D721Med (cell line): ENCODE data around the gene KMT2E.

Source experiments
- DNase-seq: peaks from one replicate; pipeline ENCODE4 v3.0.0; 2011; ENCODE audit warnings: low spot score; ENCODE audit not compliant: insufficient read length
- FAIRE-seq: peaks from 2 replicates; lab custom pipeline; 2011; peaks lifted over from hg19 to GRCh38; lab: Jason Lieb, UNC
- CTCF ChIP-seq: IDR thresholded peaks from 2 replicates; pipeline ENCODE4 v1.5.1; 2012; ENCODE audit warnings: mild to moderate bottlenecking, control low read depth; ENCODE audit not compliant: insufficient read depth; ENCODE audit errors: missing control alignments

The KMT2E gene

GRCh38 chr7:105101864-105102263 lies 87.9 kb downstream of the KMT2E start:
- no peak for DNase-seq
- no peak for FAIRE-seq
- TF ChIP-seq CTCF = no peak

- DNase-seq (no peak), FAIRE-seq (no peak)
- TF ChIP-seq CTCF = no peak
Measured at GRCh38 chr7:105102557-105103352, 88.8 kb downstream of the KMT2E start.

- FAIRE-seq (no peak), DNase-seq (no peak)
- no peak for TF ChIP-seq CTCF
Measured at GRCh38 chr7:105105579-105105978, 91.6 kb downstream of the KMT2E start.

DNA sequence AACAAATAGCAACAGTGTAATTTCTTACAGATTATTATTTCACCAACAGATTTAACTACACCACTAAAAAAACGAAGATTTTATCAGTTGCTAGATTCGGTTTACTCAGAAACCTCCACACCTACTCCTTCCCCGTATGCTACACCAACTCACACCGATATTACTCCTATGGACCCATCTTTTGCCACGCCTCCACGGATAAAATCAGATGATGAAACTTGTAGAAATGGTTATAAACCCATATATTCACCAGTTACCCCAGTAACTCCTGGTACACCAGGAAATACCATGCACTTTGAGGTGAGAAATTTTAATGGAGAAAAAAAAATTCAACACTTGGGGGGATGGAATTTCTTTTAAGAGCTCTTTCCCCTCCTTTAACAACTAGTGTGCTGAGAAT lies 92.5 kb downstream of the KMT2E start:
- DNase-seq (no peak), FAIRE-seq (no peak)
- no peak for TF ChIP-seq CTCF

GRCh38 chr7:105107458-105107857 lies 93.5 kb downstream of the KMT2E start:
- FAIRE-seq (no peak), DNase-seq (no peak)
- TF ChIP-seq CTCF = no peak

DNA sequence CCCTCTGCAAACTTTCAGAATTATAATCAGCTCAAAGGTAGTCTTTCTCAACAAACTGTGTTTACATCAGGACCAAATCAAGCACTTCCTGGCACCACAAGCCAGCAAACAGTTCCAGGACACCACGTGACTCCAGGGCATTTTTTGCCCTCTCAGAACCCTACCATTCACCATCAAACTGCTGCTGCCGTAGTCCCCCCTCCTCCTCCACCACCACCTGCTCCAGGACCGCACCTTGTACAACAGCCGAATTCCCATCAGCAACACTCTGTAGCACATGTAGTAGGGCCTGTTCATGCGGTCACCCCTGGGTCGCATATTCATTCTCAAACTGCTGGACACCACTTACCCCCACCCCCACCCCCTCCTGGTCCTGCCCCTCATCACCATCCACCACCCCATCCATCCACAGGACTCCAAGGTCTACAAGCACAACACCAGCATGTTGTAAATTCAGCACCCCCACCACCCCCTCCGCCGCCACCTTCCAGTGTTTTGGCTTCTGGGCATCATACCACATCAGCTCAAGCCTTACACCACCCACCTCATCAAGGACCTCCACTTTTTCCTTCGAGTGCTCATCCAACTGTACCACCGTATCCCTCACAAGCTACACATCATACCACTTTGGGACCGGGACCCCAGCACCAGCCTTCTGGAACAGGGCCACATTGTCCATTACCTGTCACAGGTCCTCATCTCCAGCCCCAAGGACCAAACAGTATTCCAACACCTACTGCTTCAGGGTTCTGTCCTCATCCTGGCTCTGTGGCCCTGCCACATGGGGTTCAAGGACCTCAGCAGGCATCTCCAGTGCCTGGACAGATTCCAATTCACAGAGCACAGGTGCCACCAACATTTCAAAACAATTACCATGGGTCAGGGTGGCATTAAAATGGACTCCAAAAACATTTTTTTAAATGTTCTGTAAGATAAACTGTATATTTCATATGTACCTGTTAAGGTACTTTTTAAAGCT lies 98.7 kb downstream of the KMT2E start:
- FAIRE-seq = no peak
- DNase-seq = no peak
- no peak for TF ChIP-seq CTCF
